ENCODE measurements around the gene SREK1IP1. TPM values are rescaled to one million over a fixed set of nuclear protein-coding genes. Genes with fewer than 3 reads are reported as not detected.

SREK1IP1 gene
- total and polyA plus RNA-seq, 7 experiments from 2014 or later = 11.7 to 29.9 (median 21.7) TPM

- Mint-ChIP-seq H3K4me1 (peaks cover 0 to 3% (median 0%) of the 10 kb centered on the region in 7 donors), H3K9me3 (no peaks in the 10 kb centered on the region), H3K36me3 (peaks cover 0 to 23% (median 4%) of the 10 kb centered on the region in 5 donors), H3K4me3 (no peak overlapping the region), H3K27me3 (no peaks in the 10 kb centered on the region), H3K27ac (no peak overlapping the region)
- H3K9me3 ChIP-seq (ENCODE audit: control insufficient read depth in 2 of 3, low read length in 3 of 3) = no peaks in the 10 kb centered on the region
- H3K36me3 ChIP-seq (ENCODE audit: control insufficient read depth in 2 of 3, insufficient read depth in 3 of 3, low read length in 3 of 3) = peaks cover 0 to 21% (median 4%) of the 10 kb centered on the region in 3 experiments
- no peak for ATAC-seq
- no peaks in the 10 kb centered on the region for H3K4me1 ChIP-seq (ENCODE audit: control insufficient read depth in 2 of 2, insufficient read depth in 2 of 2, low read length in 2 of 2)
- POLR2A ChIA-PET = no interaction called here
- no peak for DNase-seq
- no peak overlapping the region for H3K27ac ChIP-seq (ENCODE audit: low read depth, low read length)
- CTCF ChIA-PET = no interaction called here
- intact Hi-C loops (cut with micrococcal nuclease) = loop anchor here in 1 of 2 donors (10.0 kb wide), 1 partner anchor 46 kb away; no protein-coding TSS in a partner anchor
- no peaks in the 10 kb centered on the region for H3K27me3 ChIP-seq (ENCODE audit: control insufficient read depth in 2 of 2, insufficient read depth in 2 of 2, low read length in 2 of 2)
- H3K4me3 ChIP-seq (ENCODE audit: low read length) = no peak overlapping the region
Measured at GRCh38 chr5:64800926-64801325, 32.4 kb upstream of the SREK1IP1 start.

DNA sequence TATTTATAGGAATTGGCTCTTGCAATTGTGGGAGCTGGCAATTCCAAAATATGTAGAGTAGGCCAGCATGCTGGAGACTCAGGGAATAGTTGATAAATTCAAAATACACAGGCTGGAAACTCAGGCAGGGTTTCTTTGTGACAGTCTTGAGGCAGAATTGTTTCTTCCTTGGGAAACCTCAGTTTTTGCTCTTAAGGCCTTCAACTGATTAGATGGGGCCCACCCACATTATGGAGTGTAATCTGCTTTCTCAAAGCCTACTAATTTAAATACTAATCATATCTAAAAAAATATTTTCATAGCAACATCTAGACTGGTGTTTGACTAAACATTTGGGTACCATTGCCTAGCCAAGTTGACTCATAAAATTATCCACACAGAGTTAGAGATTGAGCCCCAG lies 27.8 kb upstream of the SREK1IP1 start:
- ATAC-seq (no peak), DNase-seq (no peak)
- CTCF ChIA-PET = no interaction called here
- no peak overlapping the region for H3K4me3 ChIP-seq (ENCODE audit: low read length)
- Mint-ChIP-seq H3K27me3 (no peaks in the 10 kb centered on the region), H3K27ac (no peak overlapping the region), H3K9me3 (no peaks in the 10 kb centered on the region), H3K4me1 (peaks cover 0 to 4% (median 0%) of the 10 kb centered on the region in 7 donors), H3K4me3 (no peak overlapping the region), H3K36me3 (peaks cover 5 to 50% (median 15%) of the 10 kb centered on the region in 5 donors)
- no peaks in the 10 kb centered on the region for H3K4me1 ChIP-seq (ENCODE audit: control insufficient read depth in 2 of 2, insufficient read depth in 2 of 2, low read length in 2 of 2)
- POLR2A ChIA-PET = no interaction called here
- H3K9me3 ChIP-seq (ENCODE audit: control insufficient read depth in 2 of 3, low read length in 3 of 3) = no peaks in the 10 kb centered on the region
- peaks cover 0 to 13% (median 0%) of the 10 kb centered on the region in 3 experiments for H3K36me3 ChIP-seq (ENCODE audit: control insufficient read depth in 2 of 3, insufficient read depth in 3 of 3, low read length in 3 of 3)
- intact Hi-C loops (cut with micrococcal nuclease) = no loop called here
- H3K27ac ChIP-seq (ENCODE audit: low read depth, low read length) = no peak overlapping the region
- no peaks in the 10 kb centered on the region for H3K27me3 ChIP-seq (ENCODE audit: control insufficient read depth in 2 of 2, insufficient read depth in 2 of 2, low read length in 2 of 2)

GRCh38 chr5:64794053-64794770 lies 25.7 kb upstream of the SREK1IP1 start:
- Histone ChIP-seq H3K9me3 (ENCODE audit: control insufficient read depth in 2 of 3, low read length in 3 of 3) (no peaks in the 10 kb centered on the region), H3K27ac (ENCODE audit: low read depth, low read length) (no peak overlapping the region), H3K4me1 (ENCODE audit: control insufficient read depth in 2 of 2, insufficient read depth in 2 of 2, low read length in 2 of 2) (no peaks in the 10 kb centered on the region), H3K27me3 (ENCODE audit: control insufficient read depth in 2 of 2, insufficient read depth in 2 of 2, low read length in 2 of 2) (no peaks in the 10 kb centered on the region), H3K36me3 (ENCODE audit: control insufficient read depth in 2 of 3, insufficient read depth in 3 of 3, low read length in 3 of 3) (peaks cover 0 to 8% (median 0%) of the 10 kb centered on the region in 3 experiments), H3K4me3 (ENCODE audit: low read length) (no peak overlapping the region)
- POLR2A ChIA-PET = no interaction called here
- DNase-seq (no peak), ATAC-seq (no peak)
- CTCF ChIA-PET = interaction anchor here (1.0 kb wide), 1 partner anchor 18 kb away, joined by 3 read pairs; no protein-coding TSS in a partner anchor
- H3K4me3 Mint-ChIP-seq = no peak overlapping the region
- intact Hi-C loops (cut with micrococcal nuclease) = no loop called here
- no peaks in the 10 kb centered on the region for H3K27me3 Mint-ChIP-seq
- H3K9me3 Mint-ChIP-seq = no peaks in the 10 kb centered on the region
- H3K36me3 Mint-ChIP-seq = peaks cover 5 to 52% (median 15%) of the 10 kb centered on the region in 5 donors
- H3K27ac Mint-ChIP-seq = no peak overlapping the region
- H3K4me1 Mint-ChIP-seq = peaks cover 0 to 7% (median 0%) of the 10 kb centered on the region in 7 donors

DNA sequence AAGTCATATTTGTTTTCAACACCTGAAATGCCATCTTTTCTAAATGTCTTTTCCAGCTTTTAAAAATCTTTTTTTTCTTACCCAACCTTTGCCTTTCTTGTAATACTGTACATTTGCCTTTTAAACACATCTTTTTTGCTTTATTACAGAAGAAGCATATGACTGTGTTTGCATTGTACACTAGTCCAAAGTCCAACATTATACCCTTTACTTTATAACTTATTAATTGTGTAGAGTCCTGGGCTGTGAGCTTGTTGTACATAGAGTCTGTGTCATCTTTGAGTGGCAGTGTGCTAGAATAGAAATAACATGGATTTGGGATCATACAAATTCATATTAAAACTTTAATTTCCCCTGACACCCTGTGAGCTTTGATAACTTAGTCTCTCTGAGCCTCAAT lies 24.0 kb upstream of the SREK1IP1 start:
- H3K27ac ChIP-seq (ENCODE audit: low read depth, low read length) = no peak overlapping the region
- ATAC-seq (no peak), DNase-seq (no peak)
- Mint-ChIP-seq H3K36me3 (peaks cover 5 to 45% (median 15%) of the 10 kb centered on the region in 5 donors), H3K27ac (no peak overlapping the region), H3K27me3 (no peaks in the 10 kb centered on the region), H3K4me1 (peaks cover 0 to 7% (median 0%) of the 10 kb centered on the region in 7 donors), H3K9me3 (no peaks in the 10 kb centered on the region), H3K4me3 (no peak overlapping the region)
- H3K36me3 ChIP-seq (ENCODE audit: control insufficient read depth in 2 of 3, insufficient read depth in 3 of 3, low read length in 3 of 3) = peaks cover 0 to 8% (median 0%) of the 10 kb centered on the region in 3 experiments
- no peaks in the 10 kb centered on the region for H3K27me3 ChIP-seq (ENCODE audit: control insufficient read depth in 2 of 2, insufficient read depth in 2 of 2, low read length in 2 of 2)
- intact Hi-C loops (cut with micrococcal nuclease) = no loop called here
- ChIA-PET CTCF (no interaction called here), POLR2A (interaction anchor here (0.6 kb wide), 1 partner anchor 14 kb away, joined by 3 read pairs; no protein-coding TSS in a partner anchor)
- no peaks in the 10 kb centered on the region for H3K4me1 ChIP-seq (ENCODE audit: control insufficient read depth in 2 of 2, insufficient read depth in 2 of 2, low read length in 2 of 2)
- H3K4me3 ChIP-seq (ENCODE audit: low read length) = no peak overlapping the region
- no peaks in the 10 kb centered on the region for H3K9me3 ChIP-seq (ENCODE audit: control insufficient read depth in 2 of 3, low read length in 3 of 3)

GRCh38 chr5:64790210-64790609 lies 21.7 kb upstream of the SREK1IP1 start:
- intact Hi-C loops (cut with micrococcal nuclease) = no loop called here
- peaks cover 0 to 17% (median 4%) of the 10 kb centered on the region in 3 experiments for H3K36me3 ChIP-seq (ENCODE audit: control insufficient read depth in 2 of 3, insufficient read depth in 3 of 3, low read length in 3 of 3)
- H3K4me3 Mint-ChIP-seq = no peak overlapping the region
- no peak for DNase-seq
- no peak overlapping the region for H3K27ac ChIP-seq (ENCODE audit: low read depth, low read length)
- no peaks in the 10 kb centered on the region for H3K4me1 ChIP-seq (ENCODE audit: control insufficient read depth in 2 of 2, insufficient read depth in 2 of 2, low read length in 2 of 2)
- H3K27me3 ChIP-seq (ENCODE audit: control insufficient read depth in 2 of 2, insufficient read depth in 2 of 2, low read length in 2 of 2) = no peaks in the 10 kb centered on the region
- CTCF ChIA-PET = no interaction called here
- H3K4me3 ChIP-seq (ENCODE audit: low read length) = no peak overlapping the region
- no peaks in the 10 kb centered on the region for H3K9me3 ChIP-seq (ENCODE audit: control insufficient read depth in 2 of 3, low read length in 3 of 3)
- H3K36me3 Mint-ChIP-seq = peaks cover 3 to 49% (median 20%) of the 10 kb centered on the region in 5 donors
- H3K27me3 Mint-ChIP-seq = no peaks in the 10 kb centered on the region
- POLR2A ChIA-PET = no interaction called here
- ATAC-seq = no peak
- peaks cover 0 to 7% (median 0%) of the 10 kb centered on the region in 7 donors for H3K4me1 Mint-ChIP-seq
- no peaks in the 10 kb centered on the region for H3K9me3 Mint-ChIP-seq
- H3K27ac Mint-ChIP-seq = no peak overlapping the region

DNA sequence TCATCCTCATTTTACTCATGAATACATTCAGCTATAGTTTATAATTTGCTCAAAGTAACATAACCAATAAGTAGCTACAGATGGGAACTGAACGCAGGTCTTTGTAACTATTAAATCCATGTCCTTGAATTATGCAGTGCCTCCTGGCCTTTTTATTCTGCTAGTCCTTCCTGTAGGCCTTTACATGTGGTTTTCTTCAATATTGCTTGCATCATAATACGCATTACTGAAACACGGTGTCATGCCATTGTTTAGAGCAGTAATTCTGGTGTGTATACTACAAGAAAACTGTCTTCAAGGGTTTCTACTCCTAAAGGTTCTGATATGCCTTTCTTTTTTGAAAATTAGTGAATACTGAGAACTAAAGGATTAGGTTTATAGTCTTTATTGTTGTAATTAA lies 21.0 kb upstream of the SREK1IP1 start:
- H3K27ac Mint-ChIP-seq = no peak overlapping the region
- no peaks in the 10 kb centered on the region for H3K27me3 Mint-ChIP-seq

More for the DNA sequence above, 21.0 kb upstream of the SREK1IP1 start:
- CTCF ChIA-PET = no interaction called here
- Histone ChIP-seq H3K4me1 (ENCODE audit: control insufficient read depth in 2 of 2, insufficient read depth in 2 of 2, low read length in 2 of 2) (no peaks in the 10 kb centered on the region), H3K27ac (ENCODE audit: low read depth, low read length) (no peak overlapping the region), H3K4me3 (ENCODE audit: low read length) (no peak overlapping the region), H3K36me3 (ENCODE audit: control insufficient read depth in 2 of 3, insufficient read depth in 3 of 3, low read length in 3 of 3) (peaks cover 0 to 17% (median 4%) of the 10 kb centered on the region in 3 experiments), H3K27me3 (ENCODE audit: control insufficient read depth in 2 of 2, insufficient read depth in 2 of 2, low read length in 2 of 2) (no peaks in the 10 kb centered on the region), H3K9me3 (ENCODE audit: control insufficient read depth in 2 of 3, low read length in 3 of 3) (no peaks in the 10 kb centered on the region)
- Mint-ChIP-seq H3K9me3 (no peaks in the 10 kb centered on the region), H3K36me3 (peaks cover 3 to 50% (median 20%) of the 10 kb centered on the region in 5 donors), H3K4me1 (peaks cover 0 to 7% (median 2%) of the 10 kb centered on the region in 7 donors), H3K4me3 (no peak overlapping the region)
- ATAC-seq = no peak
- intact Hi-C loops (cut with micrococcal nuclease) = loop anchor here in 1 of 2 donors (10.0 kb wide), 1 partner anchor 1385 kb away; no protein-coding TSS in a partner anchor
- POLR2A ChIA-PET = no interaction called here
- no peak for DNase-seq

All from naive thymus-derived CD4-positive, alpha-beta T cell (primary cell).